Measurements from ENCODE around the gene ANXA6. TPM values are rescaled to one million over a fixed set of nuclear protein-coding genes. Genes with fewer than 3 reads are reported as not detected.
A peak's percentile ranks its signal among the peaks of the same experiment; 100 is the strongest.

ANXA6 gene
- total RNA-seq, 2 experiments from 2014 or later: 322 to 332 TPM

DNA sequence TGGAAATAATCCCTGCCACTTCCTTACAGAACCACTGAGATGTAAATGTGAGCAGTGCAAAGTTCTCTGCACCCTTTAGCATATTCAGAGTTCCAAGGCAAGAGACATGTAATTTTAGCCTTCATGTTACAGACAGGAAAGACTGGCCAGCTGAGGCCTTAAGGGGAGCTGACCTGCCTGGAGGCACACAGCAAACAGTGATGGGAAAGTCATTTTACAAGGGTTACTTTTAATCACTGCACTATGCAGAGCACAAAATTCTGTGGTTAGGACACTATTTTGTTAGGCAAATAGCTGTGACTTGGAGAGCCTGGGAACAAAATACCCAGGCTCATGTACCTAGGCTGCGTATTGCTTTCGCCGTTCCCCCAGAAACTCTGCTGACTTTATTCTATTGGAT, 46.6 kb downstream of the ANXA6 start:
- Mint-ChIP-seq H3K27ac (peak overlapping the region; percentile 52), H3K9me3 (ENCODE audit: low read depth) (no peaks in the 10 kb centered on the region), H3K36me3 (ENCODE audit: low read depth) (peaks cover 43% of the 10 kb centered on the region), H3K27me3 (no peaks in the 10 kb centered on the region), H3K4me3 (no peak overlapping the region), H3K4me1 (peaks cover 2% of the 10 kb centered on the region)
- ChIA-PET CTCF (interaction anchor here (0.8 to 10.4 kb wide), 8 partner anchors 11 to 127 kb away, joined by 3 to 234 read pairs (median 10); no protein-coding TSS in a partner anchor), POLR2A (no interaction called here)
- no peak for ATAC-seq
- DNase-seq: no peak
- intact Hi-C loops (cut with DNase I, micrococcal nuclease): loop anchor here in 1 of 2 experiments (10.0 kb wide), 1 partner anchor 546 kb away; no protein-coding TSS in a partner anchor

DNA sequence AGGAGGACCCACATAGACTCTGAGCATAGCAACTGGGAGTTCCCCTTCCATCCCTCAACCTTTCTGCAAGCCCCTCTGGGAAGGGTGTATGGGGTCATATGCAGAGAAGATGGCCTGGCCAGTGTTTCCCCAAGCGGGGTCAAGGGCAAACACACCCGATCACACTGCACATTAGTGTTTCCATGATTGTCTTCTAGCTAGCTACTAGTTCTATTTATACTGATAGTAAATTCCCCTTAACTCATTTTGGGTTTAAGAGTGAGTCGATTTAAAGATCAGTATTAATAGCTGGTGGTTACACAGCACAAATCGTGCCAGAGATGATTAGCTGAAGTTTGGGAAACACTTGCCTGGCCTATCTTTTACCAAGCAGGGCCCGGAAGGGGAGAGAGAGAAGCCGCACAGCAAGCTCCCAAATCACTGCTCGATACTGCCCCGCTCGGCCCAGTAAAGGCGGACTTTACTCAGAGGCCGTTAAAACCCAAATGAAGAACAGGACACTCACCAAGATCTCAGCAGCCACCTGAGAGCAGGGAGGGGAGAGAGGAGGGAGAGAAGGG, 47.4 kb downstream of the ANXA6 start:
- DNase-seq (no peak), ATAC-seq (peak; percentile 43)
- ChIA-PET CTCF (interaction anchor here (0.5 to 10.4 kb wide), 7 partner anchors 11 to 327 kb away, joined by 3 to 234 read pairs (median 15); no protein-coding TSS in a partner anchor), POLR2A (no interaction called here)
- peaks cover 47% of the 10 kb centered on the region for H3K36me3 Mint-ChIP-seq (ENCODE audit: low read depth)
- no peak overlapping the region for H3K4me3 Mint-ChIP-seq
- H3K27ac Mint-ChIP-seq: peak overlapping the region; percentile 52
- H3K9me3 Mint-ChIP-seq (ENCODE audit: low read depth): no peaks in the 10 kb centered on the region
- peaks cover 2% of the 10 kb centered on the region for H3K4me1 Mint-ChIP-seq
- H3K27me3 Mint-ChIP-seq: no peaks in the 10 kb centered on the region
- intact Hi-C loops (cut with DNase I, micrococcal nuclease): loop anchor here in 1 of 2 experiments (10.0 kb wide), 1 partner anchor 545 kb away; no protein-coding TSS in a partner anchor

DNA sequence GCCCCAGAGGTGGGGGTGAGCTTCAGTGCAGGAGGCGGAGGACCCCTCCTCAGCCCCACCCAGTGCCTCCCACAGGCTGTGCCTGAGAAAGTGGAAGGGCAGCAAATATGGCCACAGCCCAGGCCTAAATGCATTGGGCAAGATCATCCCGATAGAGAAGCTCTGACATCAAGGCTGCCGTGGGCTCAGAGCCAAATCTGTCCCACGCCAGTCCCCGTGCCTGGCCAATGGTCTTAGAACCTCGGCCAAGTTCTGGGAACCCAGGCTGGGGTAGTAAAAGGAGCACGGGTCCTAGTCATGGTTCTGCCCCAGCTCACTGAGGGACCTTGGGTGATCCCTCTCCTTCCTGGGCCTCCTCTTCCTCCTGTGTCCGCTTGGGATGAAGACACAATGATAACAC, 49.0 kb downstream of the ANXA6 start:
- DNase-seq (no peak), ATAC-seq (no peak)
- Mint-ChIP-seq H3K9me3 (ENCODE audit: low read depth) (no peaks in the 10 kb centered on the region), H3K36me3 (ENCODE audit: low read depth) (peaks cover 50% of the 10 kb centered on the region), H3K27ac (peak overlapping the region; percentile 20), H3K4me1 (no peaks in the 10 kb centered on the region), H3K4me3 (no peak overlapping the region), H3K27me3 (no peaks in the 10 kb centered on the region)
- CTCF ChIA-PET: interaction anchor here (2.4 to 8.7 kb wide), 2 partner anchors 13 to 57 kb away, joined by 15 to 74 read pairs; no protein-coding TSS in a partner anchor
- intact Hi-C loops (cut with DNase I, micrococcal nuclease): no loop called here
- POLR2A ChIA-PET: interaction anchor here (1.2 kb wide), 1 partner anchor 103 kb away, joined by 4 read pairs; no protein-coding TSS in a partner anchor

DNA sequence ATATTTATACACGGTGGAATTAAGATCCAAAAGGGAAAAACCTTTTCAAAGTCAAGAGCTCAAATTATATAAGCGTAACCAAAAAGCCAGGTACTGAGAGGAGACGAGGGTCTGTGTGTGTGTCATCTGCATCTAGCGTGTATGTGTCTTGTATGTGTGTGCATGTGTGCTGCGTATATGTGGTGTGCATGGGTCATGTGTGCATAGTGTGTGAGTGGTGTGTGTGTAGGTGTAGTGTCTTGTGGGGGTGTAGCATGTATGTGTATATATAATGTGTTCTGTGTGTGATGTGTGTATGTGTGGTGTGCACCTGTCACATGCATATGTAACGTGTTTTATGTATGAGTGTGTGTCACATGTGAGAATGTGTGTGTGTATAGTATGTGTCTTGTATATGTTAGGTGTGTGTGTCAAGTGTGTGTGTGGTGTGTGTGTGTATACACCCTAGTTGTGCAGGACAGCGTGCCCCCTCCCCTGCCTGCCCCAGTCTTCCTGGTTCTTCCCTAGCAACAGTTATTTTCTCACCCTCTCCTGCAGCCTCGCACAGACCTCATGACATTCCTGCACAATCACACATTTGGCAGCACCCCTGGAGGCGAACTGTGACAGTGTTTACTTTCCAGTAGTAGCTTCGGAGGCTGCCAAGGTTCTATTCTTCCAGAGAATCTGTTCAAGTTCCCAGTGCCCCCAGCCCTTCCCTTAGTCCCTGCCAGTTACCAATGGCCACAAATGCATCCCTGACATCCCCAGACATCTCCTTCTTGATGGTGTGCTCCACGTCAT, 49.6 kb downstream of the ANXA6 start:
- ChIA-PET CTCF (interaction anchor here (0.8 to 1.3 kb wide), 3 partner anchors 8 to 10 kb away, joined by 3 to 4 read pairs (median 3); no protein-coding TSS in a partner anchor), POLR2A (interaction anchor here (1.2 kb wide), 1 partner anchor 104 kb away, joined by 4 read pairs; no protein-coding TSS in a partner anchor)
- Mint-ChIP-seq H3K4me3 (no peak overlapping the region), H3K9me3 (ENCODE audit: low read depth) (no peaks in the 10 kb centered on the region), H3K27ac (no peak overlapping the region), H3K36me3 (ENCODE audit: low read depth) (peaks cover 51% of the 10 kb centered on the region), H3K27me3 (no peaks in the 10 kb centered on the region), H3K4me1 (no peaks in the 10 kb centered on the region)
- no peak for ATAC-seq
- intact Hi-C loops (cut with DNase I, micrococcal nuclease): no loop called here
- no peak for DNase-seq

DNA sequence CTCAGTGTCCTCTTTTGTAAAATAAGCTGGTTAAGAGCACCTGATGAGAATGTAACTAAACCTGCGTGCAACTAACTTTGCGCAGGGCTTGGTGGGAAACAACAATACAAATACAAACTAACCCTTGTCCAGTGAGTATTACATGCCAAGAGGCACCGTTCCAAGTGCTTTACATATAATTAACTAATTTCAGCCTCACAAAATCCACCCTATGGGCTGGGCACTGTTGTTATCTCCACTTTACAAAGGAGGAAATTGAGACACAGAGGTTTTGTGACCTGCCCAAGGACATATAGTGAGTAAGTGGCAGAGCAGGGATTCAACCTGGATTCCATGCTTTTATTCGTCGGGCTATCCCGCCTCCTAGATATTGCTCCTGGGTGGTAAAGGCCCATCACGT, 50.5 kb downstream of the ANXA6 start:
- ChIA-PET CTCF (interaction anchor here (0.6 to 1.3 kb wide), 5 partner anchors 8 to 56 kb away, joined by 3 to 4 read pairs (median 4); no protein-coding TSS in a partner anchor), POLR2A (no interaction called here)
- Mint-ChIP-seq H3K4me1 (no peaks in the 10 kb centered on the region), H3K4me3 (no peak overlapping the region), H3K9me3 (ENCODE audit: low read depth) (no peaks in the 10 kb centered on the region), H3K27me3 (no peaks in the 10 kb centered on the region), H3K27ac (no peak overlapping the region), H3K36me3 (ENCODE audit: low read depth) (peaks cover 49% of the 10 kb centered on the region)
- ATAC-seq (no peak), DNase-seq (no peak)
- intact Hi-C loops (cut with DNase I, micrococcal nuclease): no loop called here

DNA sequence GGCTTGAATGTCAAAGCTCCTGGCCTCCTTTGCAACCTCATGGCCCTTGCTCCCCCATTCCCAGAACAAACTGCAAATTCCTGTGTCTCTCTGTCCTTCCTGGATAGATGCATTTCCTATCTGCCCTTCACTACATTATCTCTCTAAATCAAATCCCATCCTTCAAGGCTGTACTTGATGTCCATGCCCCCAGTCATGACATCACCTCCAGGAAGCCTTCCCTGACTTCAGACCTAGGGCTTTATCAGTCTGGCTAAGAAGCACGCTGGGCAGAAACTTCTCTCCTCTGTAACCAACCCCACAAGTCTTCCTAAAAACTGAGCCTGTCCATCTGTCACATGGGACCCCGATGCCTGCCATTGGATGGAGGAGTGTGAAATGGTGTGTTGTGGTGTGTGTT, 51.1 kb downstream of the ANXA6 start:
- H3K27ac Mint-ChIP-seq: no peak overlapping the region
- no peak overlapping the region for H3K4me3 Mint-ChIP-seq
- peaks cover 55% of the 10 kb centered on the region for H3K36me3 Mint-ChIP-seq (ENCODE audit: low read depth)
- ChIA-PET CTCF (interaction anchor here (0.7 to 2.4 kb wide), 5 partner anchors 8 to 414 kb away, joined by 3 to 19 read pairs (median 4); no protein-coding TSS in a partner anchor), POLR2A (no interaction called here)
- intact Hi-C loops (cut with DNase I, micrococcal nuclease): no loop called here
- ATAC-seq: no peak
- H3K4me1 Mint-ChIP-seq: no peaks in the 10 kb centered on the region
- no peaks in the 10 kb centered on the region for H3K9me3 Mint-ChIP-seq (ENCODE audit: low read depth)
- H3K27me3 Mint-ChIP-seq: no peaks in the 10 kb centered on the region
- DNase-seq: no peak

DNA sequence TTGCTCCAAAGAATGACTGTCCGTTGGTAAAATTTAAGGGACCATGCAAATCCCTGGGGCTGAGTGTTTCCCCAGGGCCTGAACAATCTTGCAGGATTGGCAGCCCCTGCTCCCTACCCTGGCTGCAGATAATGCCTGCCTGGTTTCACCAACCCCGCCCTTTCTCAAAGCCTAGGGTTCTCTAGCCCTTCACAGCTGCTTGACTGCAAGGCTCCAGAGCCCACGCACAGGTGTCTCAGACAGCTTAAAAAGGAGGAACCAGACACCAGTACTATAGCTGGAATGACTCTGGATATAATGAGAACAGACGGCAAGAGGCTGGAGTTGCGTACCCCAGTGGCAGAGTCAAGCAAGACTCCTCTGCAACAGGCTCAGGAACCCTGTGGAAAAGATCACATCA, 51.5 kb downstream of the ANXA6 start:
- no peak overlapping the region for H3K27ac Mint-ChIP-seq
- H3K4me1 Mint-ChIP-seq: no peaks in the 10 kb centered on the region
- no peaks in the 10 kb centered on the region for H3K27me3 Mint-ChIP-seq
- CTCF ChIA-PET: interaction anchor here (0.7 to 2.4 kb wide), 2 partner anchors 9 to 413 kb away, joined by 5 to 19 read pairs; no protein-coding TSS in a partner anchor
- H3K36me3 Mint-ChIP-seq (ENCODE audit: low read depth): peaks cover 57% of the 10 kb centered on the region
- ATAC-seq: no peak
- H3K9me3 Mint-ChIP-seq (ENCODE audit: low read depth): no peaks in the 10 kb centered on the region
- POLR2A ChIA-PET: no interaction called here
- intact Hi-C loops (cut with DNase I, micrococcal nuclease): no loop called here
- no peak for DNase-seq
- H3K4me3 Mint-ChIP-seq: no peak overlapping the region

DNA sequence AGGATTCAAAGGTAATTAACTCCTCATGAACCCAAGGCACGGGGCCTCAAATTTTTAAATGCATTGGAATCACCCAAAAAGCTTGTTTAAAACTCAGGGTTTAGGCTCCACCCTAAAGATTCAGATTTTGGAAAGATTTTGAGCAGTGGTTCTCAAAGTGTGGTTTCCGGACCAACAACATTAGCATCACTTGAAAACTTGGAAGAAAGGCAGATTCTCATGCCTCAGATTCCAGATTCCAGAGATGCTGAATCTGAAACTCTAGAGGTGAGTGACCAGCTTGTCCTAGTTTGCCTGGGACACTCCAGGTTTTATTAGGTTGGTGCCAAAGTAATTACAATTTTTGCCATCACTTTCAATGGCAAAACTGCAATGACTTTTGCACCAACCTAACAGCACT, 52.0 kb downstream of the ANXA6 start:
- H3K36me3 Mint-ChIP-seq (ENCODE audit: low read depth): peaks cover 58% of the 10 kb centered on the region
- ATAC-seq: no peak
- no peak overlapping the region for H3K4me3 Mint-ChIP-seq
- POLR2A ChIA-PET: no interaction called here
- no peak overlapping the region for H3K27ac Mint-ChIP-seq
- no peaks in the 10 kb centered on the region for H3K4me1 Mint-ChIP-seq
- CTCF ChIA-PET: interaction anchor here (0.7 to 2.4 kb wide), 3 partner anchors 9 to 194 kb away, joined by 3 to 19 read pairs (median 3); no protein-coding TSS in a partner anchor
- H3K9me3 Mint-ChIP-seq (ENCODE audit: low read depth): no peaks in the 10 kb centered on the region
- intact Hi-C loops (cut with DNase I, micrococcal nuclease): no loop called here
- no peak for DNase-seq
- H3K27me3 Mint-ChIP-seq: no peaks in the 10 kb centered on the region

DNA sequence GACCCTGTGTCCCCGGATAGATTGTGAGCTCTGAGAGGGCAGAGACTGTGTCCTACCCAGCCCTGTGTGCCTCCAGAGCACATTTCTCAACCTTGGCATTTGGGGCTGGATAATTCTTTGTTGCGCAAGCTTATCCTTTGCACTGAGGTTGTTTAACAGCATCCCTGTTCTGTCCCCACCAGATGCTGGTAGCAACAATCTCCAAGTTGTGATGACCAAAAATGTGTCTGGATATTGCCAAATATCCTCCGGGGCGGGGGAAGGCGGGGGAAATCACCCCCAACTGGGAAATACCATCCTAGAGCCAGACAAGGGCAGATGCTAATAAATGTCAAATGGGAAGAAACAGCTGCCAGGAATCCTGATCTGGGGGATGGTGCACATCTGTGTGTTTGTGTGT, 52.8 kb downstream of the ANXA6 start:
- H3K36me3 Mint-ChIP-seq (ENCODE audit: low read depth): peaks cover 53% of the 10 kb centered on the region
- H3K4me1 Mint-ChIP-seq: no peaks in the 10 kb centered on the region
- intact Hi-C loops (cut with DNase I, micrococcal nuclease): no loop called here
- no peak for ATAC-seq
- no peak overlapping the region for H3K4me3 Mint-ChIP-seq
- ChIA-PET POLR2A (no interaction called here), CTCF (interaction anchor here (0.7 to 2.4 kb wide), 3 partner anchors 10 to 195 kb away, joined by 3 to 19 read pairs (median 3); no protein-coding TSS in a partner anchor)
- DNase-seq: no peak
- no peaks in the 10 kb centered on the region for H3K27me3 Mint-ChIP-seq
- H3K27ac Mint-ChIP-seq: no peak overlapping the region
- H3K9me3 Mint-ChIP-seq (ENCODE audit: low read depth): no peaks in the 10 kb centered on the region

DNA sequence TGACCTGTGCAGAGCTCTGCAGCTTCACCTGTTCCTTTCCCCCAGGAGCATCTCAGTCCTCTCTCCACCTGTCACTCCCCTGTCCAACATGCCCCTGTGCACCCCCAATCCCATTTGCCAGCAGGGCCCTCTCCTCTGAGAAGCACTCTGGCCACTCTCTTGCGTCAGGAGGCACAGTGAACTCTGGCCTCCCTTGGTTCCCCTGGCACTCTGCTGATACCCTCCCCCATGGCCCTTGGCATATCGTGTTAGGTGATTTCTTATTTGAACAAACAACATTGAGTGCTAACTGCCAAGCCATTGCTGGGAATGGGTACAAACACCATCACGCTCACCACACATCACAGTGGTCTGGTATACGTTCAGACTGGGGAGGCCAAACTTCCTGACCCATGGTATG, 55.8 kb downstream of the ANXA6 start:
- Mint-ChIP-seq H3K27ac (no peak overlapping the region), H3K4me1 (peaks cover 30% of the 10 kb centered on the region), H3K9me3 (ENCODE audit: low read depth) (no peaks in the 10 kb centered on the region), H3K4me3 (no peak overlapping the region), H3K36me3 (ENCODE audit: low read depth) (peaks cover 42% of the 10 kb centered on the region), H3K27me3 (no peaks in the 10 kb centered on the region)
- DNase-seq: no peak
- intact Hi-C loops (cut with DNase I, micrococcal nuclease): no loop called here
- ATAC-seq: no peak
- CTCF ChIA-PET: interaction anchor here (1.2 kb wide), 1 partner anchor 15 kb away, joined by 3 read pairs; no protein-coding TSS in a partner anchor
- POLR2A ChIA-PET: no interaction called here

DNA sequence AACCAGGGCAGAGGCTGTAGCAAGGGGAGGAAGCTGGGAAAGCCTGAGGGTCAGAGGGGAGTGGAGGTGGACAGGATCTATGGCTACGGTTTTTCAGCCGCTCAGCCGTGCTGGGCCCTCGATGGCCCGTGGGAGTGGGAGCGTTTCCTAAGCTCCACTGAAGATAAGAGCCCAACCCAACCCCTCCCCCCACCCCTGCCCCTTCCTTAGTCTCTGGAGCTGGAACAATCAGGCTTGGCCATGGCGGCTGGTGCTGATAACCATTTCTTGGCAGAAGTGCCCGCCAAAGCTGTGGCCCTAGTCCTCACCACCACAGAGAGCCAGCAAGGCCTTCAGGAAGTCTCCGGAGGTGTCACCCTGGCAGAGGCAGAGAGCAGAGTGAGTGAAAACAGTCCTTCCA, 56.4 kb downstream of the ANXA6 start:
- no peak overlapping the region for H3K27ac Mint-ChIP-seq

More for the DNA sequence above, 56.4 kb downstream of the ANXA6 start:
- ATAC-seq: no peak
- ChIA-PET POLR2A (no interaction called here), CTCF (interaction anchor here (1.2 kb wide), 1 partner anchor 15 kb away, joined by 3 read pairs; no protein-coding TSS in a partner anchor)
- no peaks in the 10 kb centered on the region for H3K27me3 Mint-ChIP-seq
- peaks cover 35% of the 10 kb centered on the region for H3K4me1 Mint-ChIP-seq
- no peak overlapping the region for H3K4me3 Mint-ChIP-seq
- no peaks in the 10 kb centered on the region for H3K9me3 Mint-ChIP-seq (ENCODE audit: low read depth)
- peaks cover 42% of the 10 kb centered on the region for H3K36me3 Mint-ChIP-seq (ENCODE audit: low read depth)
- no peak for DNase-seq
- intact Hi-C loops (cut with DNase I, micrococcal nuclease): no loop called here

Measured in activated CD4-positive, alpha-beta T cell treated with anti-CD3 and anti-CD28 coated beads for 36 hours (primary cell).